Measurements from ENCODE around the gene FAAH2.
"Not testable (repeated sequence)": the region's sequence is repeated elsewhere in the genome, so short reads cannot be mapped to it uniquely, and the experiment has no call there.

The FAAH2 gene

DNA sequence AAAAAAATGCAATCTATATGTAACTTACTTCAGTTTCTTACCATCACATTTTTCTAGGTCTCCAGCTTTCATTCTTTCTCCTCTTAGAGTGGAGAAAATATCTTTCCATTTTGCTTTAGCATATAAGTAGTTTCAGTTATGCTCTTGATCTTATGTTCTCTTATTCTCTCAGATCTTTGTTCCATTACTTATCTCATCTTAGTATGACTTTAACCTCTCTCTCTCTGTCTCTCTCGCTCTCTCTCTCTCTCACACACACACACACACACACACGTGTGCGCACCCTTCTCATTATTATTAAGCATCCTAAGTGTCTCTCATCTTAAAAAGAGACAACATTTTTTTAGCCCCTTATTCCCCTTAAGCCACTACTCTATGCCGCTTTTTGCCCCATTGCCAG, 92.8 kb downstream of the FAAH2 start:
- no peak for FAIRE-seq
- DNase-seq (ENCODE audit: extremely low spot score, insufficient read length, low read depth): no peak

DNA sequence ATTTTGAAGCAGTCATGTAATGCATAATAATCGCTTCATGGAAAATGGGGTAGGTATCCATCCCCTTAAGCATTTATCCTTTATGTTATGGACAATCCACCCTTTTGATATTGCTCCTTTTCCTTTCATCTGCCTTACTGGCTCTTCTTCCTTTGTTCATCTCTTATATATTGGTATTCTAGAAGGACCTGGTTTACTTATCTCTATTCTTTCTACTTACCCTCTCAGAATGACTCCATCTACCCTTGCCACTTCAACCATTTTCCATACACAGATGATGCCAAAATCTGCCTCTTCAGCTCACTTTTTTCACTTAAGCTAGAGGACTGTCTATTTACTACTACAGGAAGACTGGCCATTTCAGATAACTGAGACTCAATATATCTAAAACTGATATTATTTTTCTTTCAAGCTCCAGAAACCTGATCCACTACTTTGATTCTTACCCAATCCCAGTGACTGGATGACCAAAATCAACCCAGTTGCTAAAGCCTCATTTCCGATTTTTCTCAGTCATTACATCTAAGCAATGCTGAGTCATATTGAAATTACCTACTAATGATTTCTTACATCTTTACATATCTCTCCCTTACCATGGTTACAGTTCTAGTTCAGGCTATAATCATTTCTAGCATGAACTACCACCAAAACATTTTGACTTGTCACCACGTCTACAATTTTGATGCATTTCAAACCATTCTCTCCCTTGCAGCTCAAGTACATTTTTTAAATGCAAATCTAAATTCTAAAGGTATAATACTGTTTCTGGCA, 93.7 kb downstream of the FAAH2 start:
- DNase-seq (ENCODE audit: extremely low spot score, insufficient read length, low read depth): no peak
- FAIRE-seq: no peak

DNA sequence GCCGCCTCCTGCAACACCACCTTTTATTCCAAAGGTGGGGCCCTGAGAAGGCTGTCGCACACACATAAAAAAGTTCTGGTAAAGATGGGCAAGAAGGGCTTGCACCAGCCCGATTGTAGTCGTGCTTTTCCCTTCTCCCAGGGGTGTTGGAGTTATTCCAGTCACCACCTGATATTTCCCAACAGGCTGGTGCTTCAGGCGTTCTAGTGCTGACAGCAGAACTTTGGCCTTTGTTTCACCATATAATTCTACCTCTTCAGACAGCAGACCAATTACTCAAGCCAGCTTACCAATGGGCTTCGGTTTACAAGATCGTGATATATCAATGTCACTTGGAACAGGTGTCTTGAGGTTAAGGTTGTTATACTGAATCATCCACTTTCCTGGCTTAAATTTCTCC, 107.7 kb downstream of the FAAH2 start:
- DNase-seq (ENCODE audit: extremely low spot score, insufficient read length, low read depth); FAIRE-seq: not testable (repeated sequence)

DNA sequence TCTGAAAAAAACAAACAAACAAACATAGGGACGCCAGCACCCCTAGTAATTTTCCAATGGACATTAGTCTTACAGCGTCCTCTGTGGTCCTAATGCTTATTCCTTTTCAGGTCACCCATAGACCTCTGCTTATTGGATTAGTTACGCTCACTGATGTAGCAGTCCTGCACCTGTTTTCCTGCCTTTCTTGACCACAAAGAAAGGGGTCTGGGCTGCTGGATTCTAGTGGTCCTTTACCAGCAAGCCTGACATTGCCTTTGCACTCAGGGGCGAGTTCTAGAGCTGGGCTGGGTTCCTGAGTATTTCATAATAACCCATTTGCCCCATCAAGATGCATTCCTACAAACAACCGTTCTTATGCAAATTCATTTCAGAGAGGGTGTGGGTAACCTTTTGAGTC, 116.7 kb downstream of the FAAH2 start:
- FAIRE-seq: not testable (repeated sequence)

GRCh38 chrX:57406149-57406548, 119.6 kb downstream of the FAAH2 start:
- DNase-seq (ENCODE audit: extremely low spot score, insufficient read length, low read depth) (no peak), FAIRE-seq (no peak)

More for the DNA sequence above, 116.7 kb downstream of the FAAH2 start:
- not testable (repeated sequence) for DNase-seq (ENCODE audit: extremely low spot score, insufficient read length, low read depth)

DNA sequence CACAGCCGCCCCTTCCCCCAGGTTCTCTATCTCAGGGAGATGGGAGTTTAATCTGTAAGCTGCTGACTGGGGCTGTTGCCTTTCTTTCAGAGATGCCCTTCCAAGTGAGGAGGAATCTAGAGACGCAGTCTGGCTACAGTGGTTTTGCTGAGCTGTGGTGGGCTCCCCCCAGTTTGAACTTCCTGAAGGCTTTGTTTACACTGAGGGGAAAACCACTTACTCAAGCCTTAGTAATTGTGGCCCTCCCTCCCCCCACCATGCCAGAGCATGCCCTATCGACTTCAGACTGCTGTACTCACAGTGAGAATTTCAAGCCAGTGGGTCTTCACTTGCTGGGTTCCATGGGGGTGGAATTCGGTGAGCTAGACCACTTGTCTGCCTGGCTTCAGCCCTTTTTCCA, 131.3 kb downstream of the FAAH2 start:
- DNase-seq (ENCODE audit: extremely low spot score, insufficient read length, low read depth) (no peak), FAIRE-seq (no peak)

- no peak for FAIRE-seq
- DNase-seq (ENCODE audit: extremely low spot score, insufficient read length, low read depth): no peak
Observed at GRCh38 chrX:57422289-57422688, 135.8 kb downstream of the FAAH2 start.

GRCh38 chrX:57422790-57423189, 136.3 kb downstream of the FAAH2 start:
- no peak for DNase-seq (ENCODE audit: extremely low spot score, insufficient read length, low read depth)
- no peak for FAIRE-seq

DNA sequence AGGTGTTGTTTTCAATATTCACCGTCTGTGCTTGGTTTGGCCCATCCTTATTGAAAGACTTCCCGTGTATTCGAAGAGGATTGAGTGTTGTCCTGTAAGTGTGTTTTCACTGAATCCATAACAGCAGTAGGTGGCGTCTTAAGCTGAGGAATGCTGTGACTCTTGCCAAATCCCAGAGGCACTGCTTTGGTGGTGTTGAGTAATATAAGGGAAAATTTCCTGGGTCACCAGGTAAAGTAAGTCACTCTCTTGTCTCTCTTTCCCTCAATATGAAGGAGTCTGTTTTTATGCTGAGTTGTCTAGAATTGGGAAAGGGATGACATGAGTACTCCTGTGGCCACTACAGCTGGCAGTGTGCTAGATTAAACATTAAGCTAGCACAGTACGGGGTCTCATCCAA, 158.6 kb downstream of the FAAH2 start:
- DNase-seq (ENCODE audit: extremely low spot score, insufficient read length, low read depth): no peak
- FAIRE-seq: no peak

DNA sequence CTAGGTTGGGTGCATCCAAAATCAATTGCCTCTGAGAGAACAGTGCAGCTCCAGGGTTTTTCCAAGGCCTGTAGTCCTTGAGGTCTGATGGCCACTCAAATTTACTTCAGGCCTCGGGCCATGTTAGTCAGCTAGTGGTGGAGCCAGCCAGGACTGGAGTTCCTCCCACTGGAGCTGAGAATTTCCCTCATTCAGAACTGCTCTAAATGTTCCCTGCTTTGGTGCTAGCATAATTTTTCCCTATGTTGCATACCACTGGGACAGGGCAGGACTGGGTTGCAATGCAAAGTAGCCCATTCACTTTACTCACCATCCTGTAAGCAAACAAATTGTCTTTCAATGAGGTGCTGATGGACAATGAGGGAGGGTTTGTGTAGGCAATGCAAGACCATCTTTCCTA, 159.3 kb downstream of the FAAH2 start:
- DNase-seq (ENCODE audit: extremely low spot score, insufficient read length, low read depth) (no peak), FAIRE-seq (no peak)

DNA sequence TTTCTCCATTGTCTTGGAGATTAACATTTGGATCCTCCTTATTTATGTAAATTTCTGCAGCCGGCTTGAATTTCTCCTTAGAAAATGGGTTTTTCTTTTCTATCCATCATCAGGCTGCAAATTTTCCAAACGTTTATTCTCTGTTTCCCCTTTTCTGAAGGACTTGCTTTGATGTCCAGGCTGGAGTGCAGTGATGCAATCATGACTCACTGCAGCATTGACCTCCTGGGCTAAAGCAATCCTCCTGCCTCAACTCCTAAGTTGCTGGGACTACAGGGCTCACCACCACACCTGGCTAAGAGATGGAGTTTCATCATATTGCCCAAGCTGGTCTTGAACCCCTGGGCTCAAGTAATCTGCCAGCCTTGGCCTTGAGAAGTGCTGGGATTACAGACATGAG, 161.3 kb downstream of the FAAH2 start:
- DNase-seq (ENCODE audit: extremely low spot score, insufficient read length, low read depth) (no peak), FAIRE-seq (no peak)

GRCh38 chrX:57451426-57452020, 165.0 kb downstream of the FAAH2 start:
- FAIRE-seq (no peak), DNase-seq (ENCODE audit: extremely low spot score, insufficient read length, low read depth) (no peak)

- DNase-seq (ENCODE audit: extremely low spot score, insufficient read length, low read depth): peak; percentile 1
- peak; percentile 87 for FAIRE-seq
Observed at GRCh38 chrX:57453901-57454300, 167.4 kb downstream of the FAAH2 start.

- DNase-seq (ENCODE audit: extremely low spot score, insufficient read length, low read depth) (no peak), FAIRE-seq (no peak)
Observed at GRCh38 chrX:57481514-57481913, 195.0 kb downstream of the FAAH2 start.

DNA sequence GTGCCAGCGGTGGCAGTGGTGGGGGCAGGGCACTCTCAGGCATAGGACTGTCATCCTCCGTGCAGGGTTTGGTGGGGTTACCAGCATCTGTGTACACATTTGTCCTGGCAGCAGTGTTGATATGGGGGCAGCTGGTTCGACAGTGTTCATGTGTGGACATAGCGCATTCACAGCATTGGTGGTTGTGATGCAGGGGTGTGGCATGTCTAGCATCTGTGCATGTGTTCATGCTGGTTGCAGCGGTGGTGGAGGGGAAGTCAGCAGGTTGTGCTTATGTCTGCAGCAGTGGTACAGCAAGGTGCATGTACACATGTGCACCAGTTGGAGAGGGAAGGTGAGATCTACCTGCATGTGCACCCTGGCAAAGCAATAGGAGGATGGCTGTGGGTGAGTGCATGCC, 230.0 kb downstream of the FAAH2 start:
- FAIRE-seq (no peak), DNase-seq (ENCODE audit: extremely low spot score, insufficient read length, low read depth) (no peak)

GRCh38 chrX:57519578-57520118, 233.1 kb downstream of the FAAH2 start:
- DNase-seq (ENCODE audit: extremely low spot score, insufficient read length, low read depth) (no peak), FAIRE-seq (no peak)

DNA sequence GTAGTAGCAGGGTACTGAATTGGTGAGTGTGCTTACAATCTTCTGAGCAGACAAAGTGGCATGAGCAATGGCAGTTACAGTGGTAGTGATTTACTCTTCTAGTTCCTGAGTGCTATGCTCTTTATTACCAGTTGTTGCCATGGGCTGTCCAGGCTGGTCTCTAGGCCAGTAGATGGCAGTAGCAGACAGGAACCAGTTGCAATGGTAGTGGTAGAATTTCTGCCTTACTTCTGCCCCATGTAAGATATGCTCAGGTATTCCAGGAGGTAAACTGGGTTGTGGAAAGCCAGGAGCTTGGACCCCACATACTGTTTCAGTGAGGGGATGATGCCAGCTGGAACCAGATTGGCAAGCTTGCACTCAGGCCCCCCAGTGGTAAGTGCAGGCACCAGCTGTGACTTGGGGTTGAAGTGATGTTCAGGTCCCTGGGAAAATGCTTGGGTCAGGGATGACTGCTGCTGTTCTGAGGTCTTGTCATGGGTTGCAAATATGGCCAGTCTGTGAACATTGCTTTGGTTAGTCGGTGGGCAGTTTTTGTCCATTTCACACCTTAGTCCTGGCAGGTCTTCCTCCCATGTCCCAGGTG, 242.3 kb downstream of the FAAH2 start:
- DNase-seq (ENCODE audit: extremely low spot score, insufficient read length, low read depth) (no peak), FAIRE-seq (no peak)

All from GM18507 (cell line).